Measurements from ENCODE around the gene RFC4. TPM values are rescaled to one million over a fixed set of nuclear protein-coding genes. Genes with fewer than 3 reads are reported as not detected.

RFC4 gene
- total and polyA plus RNA-seq, 2 of the 13 experiments (the other 11 are each of a cell fraction or from before 2014, with no cell fraction given) = 18.5 to 103 TPM

- peak; percentile 39; the same call in 1 of the 2 replicates for TF ChIP-seq ZBTB3 (CRISPR knock-in tag; IDR thresholded peaks at IDR 0.05; ENCODE audit: borderline replicate concordance, low read depth)
- no peak; the same call in 1 of the 2 replicates for TF ChIP-seq HDAC1 (CRISPR knock-in tag; IDR thresholded peaks at IDR 0.05)
- TF ChIP-seq ZBTB21 (CRISPR knock-in tag; IDR thresholded peaks at IDR 0.05) = no peak
- no peak for TF ChIP-seq ZBTB49 (CRISPR knock-in tag; IDR thresholded peaks at IDR 0.05; ENCODE audit: borderline replicate concordance)
- TF ChIP-seq AGO2 (optimal IDR thresholded peaks at IDR 0.05; ENCODE audit: low read depth, low read length) = peak; percentile 100
- TF ChIP-seq KMT2B (CRISPR knock-in tag; IDR thresholded peaks at IDR 0.05) = no peak
- no peak for TF ChIP-seq GLI4 (CRISPR knock-in tag; IDR thresholded peaks at IDR 0.05; ENCODE audit: borderline replicate concordance)
- TF ChIP-seq ZSCAN31 (CRISPR knock-in tag; IDR thresholded peaks at IDR 0.05; ENCODE audit: low read depth) = no peak; the same call in none of the 2 replicates
- TF ChIP-seq ZNF230 (CRISPR knock-in tag; IDR thresholded peaks at IDR 0.05) = no peak
- TF ChIP-seq, protein P1, sequence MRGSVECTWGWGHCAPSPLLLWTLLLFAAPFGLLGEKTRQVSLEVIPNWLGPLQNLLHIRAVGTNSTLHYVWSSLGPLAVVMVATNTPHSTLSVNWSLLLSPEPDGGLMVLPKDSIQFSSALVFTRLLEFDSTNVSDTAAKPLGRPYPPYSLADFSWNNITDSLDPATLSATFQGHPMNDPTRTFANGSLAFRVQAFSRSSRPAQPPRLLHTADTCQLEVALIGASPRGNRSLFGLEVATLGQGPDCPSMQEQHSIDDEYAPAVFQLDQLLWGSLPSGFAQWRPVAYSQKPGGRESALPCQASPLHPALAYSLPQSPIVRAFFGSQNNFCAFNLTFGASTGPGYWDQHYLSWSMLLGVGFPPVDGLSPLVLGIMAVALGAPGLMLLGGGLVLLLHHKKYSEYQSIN (CRISPR knock-in tag; IDR thresholded peaks at IDR 0.05; ENCODE audit: borderline replicate concordance) = no peak
- TF ChIP-seq CBX2 (IDR thresholded peaks at IDR 0.05; ENCODE audit: low read depth, low read length) = no peak
- no peak for TF ChIP-seq CBX2 (CRISPR knock-in tag; IDR thresholded peaks at IDR 0.05; ENCODE audit: low read depth)
- no peak for TF ChIP-seq ZNF558 (CRISPR knock-in tag; IDR thresholded peaks at IDR 0.05; ENCODE audit: borderline replicate concordance)
- no peak for TF ChIP-seq PRMT3 (CRISPR knock-in tag; IDR thresholded peaks at IDR 0.05; ENCODE audit: borderline replicate concordance, low read depth)
- TF ChIP-seq ZNF672 (CRISPR knock-in tag; IDR thresholded peaks at IDR 0.05) = no peak
- TF ChIP-seq EED (CRISPR knock-in tag; IDR thresholded peaks at IDR 0.05) = peak; percentile 78; the same call in 1 of the 2 replicates
- no peak for TF ChIP-seq SOX6 (IDR thresholded peaks at IDR 0.05)
- peak; percentile 47; the same call in 1 of the 2 replicates for TF ChIP-seq SOX6 (CRISPR knock-in tag; IDR thresholded peaks at IDR 0.05)
- no peak for TF ChIP-seq BRD4 (CRISPR knock-in tag; IDR thresholded peaks at IDR 0.05)
- TF ChIP-seq LCORL (IDR thresholded peaks at IDR 0.05) = no peak
- TF ChIP-seq LCORL (CRISPR knock-in tag; IDR thresholded peaks at IDR 0.05) = no peak
- TF ChIP-seq SKIL (CRISPR knock-in tag; IDR thresholded peaks at IDR 0.05; ENCODE audit: borderline replicate concordance) = 0 out of 2 replicates have a peak, but pooled peaks have one; percentile 17
- no peak; the same call in none of the 2 replicates for TF ChIP-seq SAP130 (CRISPR knock-in tag; IDR thresholded peaks at IDR 0.05; ENCODE audit: low read depth)
These were observed 22.4 kb downstream of the RFC4 start (continued) for GRCh38 chr3:186783731-186784515.

All from HepG2 (cell line).